ENCODE measurements around the gene EPB41L4B. TPM values are rescaled to one million over a fixed set of nuclear protein-coding genes. Genes with fewer than 3 reads are reported as not detected.

The EPB41L4B gene
- total and polyA plus RNA-seq, 2 experiments from 2014 or later, result 11.0 to 32.2 TPM

- no peak overlapping the region for H3K27ac ChIP-seq (ENCODE audit: low read depth)
- no peak overlapping the region for H2AFZ ChIP-seq
- no peaks in the 10 kb centered on the region for H3K9me3 Mint-ChIP-seq
- no peaks in the 10 kb centered on the region for H3K4me1 ChIP-seq (ENCODE audit: insufficient read depth)
- H3K27me3 ChIP-seq (ENCODE audit: insufficient read depth), result no peaks in the 10 kb centered on the region
- peaks cover 97% of the 10 kb centered on the region for H3K79me2 ChIP-seq (replicated peaks; ENCODE audit: insufficient read depth)
- H3K36me3 ChIP-seq (ENCODE audit: insufficient read depth), result no peaks in the 10 kb centered on the region
- no peak for TF ChIP-seq STAT1 (IDR thresholded peaks at IDR 0.05; ENCODE audit: unreplicated experiment)
- no peak for TF ChIP-seq ZNF331 (CRISPR knock-in tag; IDR thresholded peaks at IDR 0.05; ENCODE audit: low read depth)
- TF ChIP-seq ETS1 (IDR thresholded peaks at IDR 0.05), result no peak
- no peak for TF ChIP-seq REST (IDR thresholded peaks at IDR 0.05; ENCODE audit: unreplicated experiment)
- TF ChIP-seq POLR2AphosphoS5 (IDR thresholded peaks at IDR 0.05; ENCODE audit: low read depth), result no peak
- no peak for TF ChIP-seq ZNF114 (CRISPR knock-in tag; IDR thresholded peaks at IDR 0.05)
- TF ChIP-seq CTCF (conservative IDR thresholded peaks at IDR 0.05; ENCODE audit: low read depth in 2 of 2), result no peak
- TF ChIP-seq NANOG (IDR thresholded peaks at IDR 0.05; ENCODE audit: borderline replicate concordance), result no peak
- TF ChIP-seq EZH2phosphoT487 (IDR thresholded peaks at IDR 0.05; ENCODE audit: unreplicated experiment), result no peak
- TF ChIP-seq JUNB (IDR thresholded peaks at IDR 0.05; ENCODE audit: unreplicated experiment), result no peak
- no peak for TF ChIP-seq CREB1 (CRISPR knock-in tag; IDR thresholded peaks at IDR 0.05; ENCODE audit: low read depth)
- TF ChIP-seq ZNF462 (CRISPR knock-in tag; IDR thresholded peaks at IDR 0.05), result no peak
- TF ChIP-seq EZH2 (IDR thresholded peaks at IDR 0.05; ENCODE audit: low read depth, unreplicated experiment), result no peak
- no peaks in the 10 kb centered on the region; the same call in 2 of the 3 replicates for H3K36me3 Mint-ChIP-seq (ENCODE audit: low read depth)
- H3K4me3 ChIP-seq, result no peak overlapping the region
- ATAC-seq (no peak), DNase-seq (ENCODE audit: low spot score) (no peak)
- H3K27me3 Mint-ChIP-seq (ENCODE audit: insufficient read depth, low read depth, poor library complexity), result peaks cover 3% of the 10 kb centered on the region
- peaks cover 59% of the 10 kb centered on the region for H4K20me1 ChIP-seq (replicated peaks; ENCODE audit: insufficient read depth)
- H3F3A ChIP-seq (replicated peaks; ENCODE audit: low read depth), result no peaks in the 10 kb centered on the region
- peaks cover 20% of the 10 kb centered on the region; the same call in 2 of the 3 replicates for H3K4me1 Mint-ChIP-seq
- no peaks in the 10 kb centered on the region for H3K9me2 ChIP-seq (ENCODE audit: insufficient read depth)
- no peak overlapping the region for H3K4me3 Mint-ChIP-seq
- H3K27ac Mint-ChIP-seq, result peak overlapping the region; percentile 33; the same call in 1 of the 2 replicates
- H3K4me2 ChIP-seq, result no peak overlapping the region
Measured at GRCh38 chr9:109299891-109300290, 21.0 kb downstream of the EPB41L4B start.
